ENCODE results near the gene TBX3. TPM values are rescaled to one million over a fixed set of nuclear protein-coding genes. Genes with fewer than 3 reads are reported as not detected.
A peak's percentile ranks its signal among the peaks of the same experiment; 100 is the strongest.

Gene TBX3
- total RNA-seq, 1 experiment from 2014 or later: 90.4 TPM

GRCh38 chr12:114668151-114668885 is 15.7 kb downstream of the TBX3 start:
- DNase-seq (ENCODE audit: low read depth): peak; percentile 96

- no peak for DNase-seq (ENCODE audit: low read depth)
Measured at GRCh38 chr12:114667669-114668150, 16.3 kb downstream of the TBX3 start.

GRCh38 chr12:114666746-114667668 is 17.0 kb downstream of the TBX3 start:
- DNase-seq (ENCODE audit: low read depth): peak; percentile 41

GRCh38 chr12:114665411-114666260 is 18.3 kb downstream of the TBX3 start:
- no peak for DNase-seq (ENCODE audit: low read depth)

GRCh38 chr12:114664651-114665320 is 19.2 kb downstream of the TBX3 start:
- no peak for DNase-seq (ENCODE audit: low read depth)

GRCh38 chr12:114662512-114663177 is 21.3 kb downstream of the TBX3 start:
- peak; percentile 88 for DNase-seq (ENCODE audit: low read depth)

GRCh38 chr12:114661245-114661644 is 22.7 kb downstream of the TBX3 start:
- DNase-seq (ENCODE audit: low read depth): peak; percentile 32

- DNase-seq (ENCODE audit: low read depth): no peak
Measured at GRCh38 chr12:114659084-114659483, 24.9 kb downstream of the TBX3 start.

- DNase-seq (ENCODE audit: low read depth): peak; percentile 16
Measured at GRCh38 chr12:114658002-114658441, 26.0 kb downstream of the TBX3 start.

GRCh38 chr12:114657597-114657920 is 26.4 kb downstream of the TBX3 start:
- DNase-seq (ENCODE audit: low read depth): no peak

- peak; percentile 32 for DNase-seq (ENCODE audit: low read depth)
Measured at GRCh38 chr12:114656906-114657596, 26.9 kb downstream of the TBX3 start.

- DNase-seq (ENCODE audit: low read depth): peak; percentile 32
Measured at GRCh38 chr12:114655934-114656749, 27.8 kb downstream of the TBX3 start.

GRCh38 chr12:114649585-114649984 is 34.4 kb downstream of the TBX3 start:
- no peak for DNase-seq (ENCODE audit: low read depth)

GRCh38 chr12:114648711-114649110 is 35.3 kb downstream of the TBX3 start:
- DNase-seq (ENCODE audit: low read depth): no peak

GRCh38 chr12:114638790-114639435 is 45.1 kb downstream of the TBX3 start:
- DNase-seq (ENCODE audit: low read depth): no peak

GRCh38 chr12:114636723-114637480 is 47.1 kb downstream of the TBX3 start:
- DNase-seq (ENCODE audit: low read depth): peak; percentile 23

GRCh38 chr12:114631242-114631641 is 52.7 kb downstream of the TBX3 start:
- no peak for DNase-seq (ENCODE audit: low read depth)

- peak; percentile 55 for DNase-seq (ENCODE audit: low read depth)
Measured at GRCh38 chr12:114628199-114628598, 55.8 kb downstream of the TBX3 start.

Data from M059J (cell line).